Progenitor cell of endocrine pancreas (in vitro differentiated cells): ENCODE results near the gene SLC4A1AP. TPM values are rescaled to one million over a fixed set of nuclear protein-coding genes. Genes with fewer than 3 reads are reported as not detected.

Experiments
- DNase-seq: peaks from one replicate; pipeline ENCODE4 v3.0.0; 2021; ENCODE audit warnings: low spot score; ENCODE audit not compliant: unreplicated experiment
- H3K27ac Mint-ChIP-seq: 2 replicates; pipeline ENCODE4 v1.8.0; 2021; ENCODE audit warnings: mild to moderate bottlenecking, moderate library complexity, mixed read lengths
- H3K27me3 Mint-ChIP-seq: 2 replicates; pipeline ENCODE4 v1.8.0; 2021; ENCODE audit warnings: mixed read lengths
- H3K36me3 Mint-ChIP-seq: 2 replicates; pipeline ENCODE4 v1.8.0; 2022; ENCODE audit warnings: mixed read lengths; ENCODE audit not compliant: insufficient read depth
- H3K4me1 Mint-ChIP-seq: 2 replicates; pipeline ENCODE4 v1.8.0; 2021; ENCODE audit warnings: low read depth, mixed read lengths
- H3K4me3 Mint-ChIP-seq: 2 replicates; pipeline ENCODE4 v1.8.0; 2021; ENCODE audit warnings: low read depth, mild to moderate bottlenecking, moderate library complexity, mixed read lengths
- H3K9me3 Mint-ChIP-seq: 2 replicates; pipeline ENCODE4 v1.8.0; 2021; ENCODE audit warnings: low read depth, mixed read lengths
- long read RNA-seq: library from polyadenylated mRNA; unstranded; transcript quantifications from one replicate; pipeline ENCODE4 v2.0.0, GENCODE V29; 2020
- total RNA-seq: library from RNA; stranded (reverse); gene quantifications from 2 replicates; pipeline ENCODE4 v1.2.1, GENCODE V29; 2021
- TF ChIP-seq, protein P1 (sequence below): fragments of 200-600 bp; sonication (generic); IDR thresholded peaks from one replicate; pipeline ENCODE4 v1.5.0; 2021; ENCODE audit warnings: antibody characterized with exemption, mild to moderate bottlenecking; ENCODE audit not compliant: unreplicated experiment

The SLC4A1AP gene, protein sequence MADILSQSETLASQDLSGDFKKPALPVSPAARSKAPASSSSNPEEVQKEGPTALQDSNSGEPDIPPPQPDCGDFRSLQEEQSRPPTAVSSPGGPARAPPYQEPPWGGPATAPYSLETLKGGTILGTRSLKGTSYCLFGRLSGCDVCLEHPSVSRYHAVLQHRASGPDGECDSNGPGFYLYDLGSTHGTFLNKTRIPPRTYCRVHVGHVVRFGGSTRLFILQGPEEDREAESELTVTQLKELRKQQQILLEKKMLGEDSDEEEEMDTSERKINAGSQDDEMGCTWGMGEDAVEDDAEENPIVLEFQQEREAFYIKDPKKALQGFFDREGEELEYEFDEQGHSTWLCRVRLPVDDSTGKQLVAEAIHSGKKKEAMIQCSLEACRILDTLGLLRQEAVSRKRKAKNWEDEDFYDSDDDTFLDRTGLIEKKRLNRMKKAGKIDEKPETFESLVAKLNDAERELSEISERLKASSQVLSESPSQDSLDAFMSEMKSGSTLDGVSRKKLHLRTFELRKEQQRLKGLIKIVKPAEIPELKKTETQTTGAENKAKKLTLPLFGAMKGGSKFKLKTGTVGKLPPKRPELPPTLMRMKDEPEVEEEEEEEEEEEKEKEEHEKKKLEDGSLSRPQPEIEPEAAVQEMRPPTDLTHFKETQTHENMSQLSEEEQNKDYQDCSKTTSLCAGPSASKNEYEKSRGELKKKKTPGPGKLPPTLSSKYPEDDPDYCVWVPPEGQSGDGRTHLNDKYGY
- total RNA-seq: 19.5 and 22.1 TPM in 2 replicates
- long read RNA-seq, partial matches to known transcripts: 70 of 81 reads
- long read RNA-seq, other reads (novel, unspliced or antisense): 7 of 81 reads

DNA sequence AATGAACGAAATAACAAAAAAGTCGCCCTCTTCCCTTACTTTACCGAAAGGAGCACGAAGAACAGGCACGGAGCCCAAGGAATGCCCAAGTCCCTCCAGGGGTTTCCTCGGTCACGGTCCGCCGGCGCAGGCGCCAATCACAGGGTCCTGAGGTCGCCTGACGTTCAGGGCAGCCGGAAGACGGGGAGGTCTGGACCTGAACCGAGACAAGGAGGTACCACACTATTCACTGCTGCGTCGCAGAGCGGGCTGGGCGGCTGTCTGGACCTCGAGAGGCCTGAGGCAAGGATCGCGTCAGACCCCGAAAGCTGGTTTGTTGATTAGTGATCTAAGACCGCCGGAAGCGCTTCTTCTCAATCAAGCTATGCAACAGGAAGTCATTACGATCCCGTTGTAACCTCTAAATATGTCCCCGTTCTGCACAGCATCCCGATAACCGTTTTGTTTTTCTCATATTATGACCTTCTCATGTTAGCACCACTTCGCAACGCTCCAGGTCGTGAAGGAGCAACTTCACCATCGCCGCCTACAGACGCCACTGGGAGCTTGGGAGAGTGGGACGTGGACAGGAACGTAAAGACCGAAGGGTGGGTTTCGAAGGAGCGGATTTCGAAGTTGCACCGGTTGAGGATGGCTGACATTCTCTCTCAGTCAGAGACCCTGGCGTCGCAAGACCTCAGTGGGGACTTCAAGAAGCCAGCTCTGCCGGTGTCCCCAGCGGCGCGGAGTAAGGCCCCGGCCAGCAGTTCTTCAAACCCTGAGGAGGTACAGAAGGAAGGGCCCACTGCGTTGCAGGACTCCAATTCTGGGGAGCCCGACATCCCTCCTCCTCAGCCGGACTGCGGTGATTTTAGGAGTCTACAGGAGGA lies at the start of gene SLC4A1AP, which contains the start of gene SUPT7L:
SLC4A1AP (plus strand) TSS at position 605 of the 869 bp plus-strand sequence; CDS start at position 631, 26 bp downstream.
SUPT7L (minus strand) TSS at position 330 of the 869 bp plus-strand sequence. CDS start 1,422 bp downstream, outside the sequence.
- Mint-ChIP-seq H3K4me1 (peaks cover 22% of the 10 kb centered on the region), H3K36me3 (peaks cover 24% of the 10 kb centered on the region), H3K27ac (peak within 1 kb of the TSS; percentile 100), H3K9me3 (no peaks in the 10 kb centered on the region), H3K4me3 (peak within 1 kb of the TSS; percentile 99), H3K27me3 (no peaks in the 10 kb centered on the region)
- DNase-seq: peak; percentile 35
- TF ChIP-seq, protein P1, sequence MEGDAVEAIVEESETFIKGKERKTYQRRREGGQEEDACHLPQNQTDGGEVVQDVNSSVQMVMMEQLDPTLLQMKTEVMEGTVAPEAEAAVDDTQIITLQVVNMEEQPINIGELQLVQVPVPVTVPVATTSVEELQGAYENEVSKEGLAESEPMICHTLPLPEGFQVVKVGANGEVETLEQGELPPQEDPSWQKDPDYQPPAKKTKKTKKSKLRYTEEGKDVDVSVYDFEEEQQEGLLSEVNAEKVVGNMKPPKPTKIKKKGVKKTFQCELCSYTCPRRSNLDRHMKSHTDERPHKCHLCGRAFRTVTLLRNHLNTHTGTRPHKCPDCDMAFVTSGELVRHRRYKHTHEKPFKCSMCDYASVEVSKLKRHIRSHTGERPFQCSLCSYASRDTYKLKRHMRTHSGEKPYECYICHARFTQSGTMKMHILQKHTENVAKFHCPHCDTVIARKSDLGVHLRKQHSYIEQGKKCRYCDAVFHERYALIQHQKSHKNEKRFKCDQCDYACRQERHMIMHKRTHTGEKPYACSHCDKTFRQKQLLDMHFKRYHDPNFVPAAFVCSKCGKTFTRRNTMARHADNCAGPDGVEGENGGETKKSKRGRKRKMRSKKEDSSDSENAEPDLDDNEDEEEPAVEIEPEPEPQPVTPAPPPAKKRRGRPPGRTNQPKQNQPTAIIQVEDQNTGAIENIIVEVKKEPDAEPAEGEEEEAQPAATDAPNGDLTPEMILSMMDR: no peak

DNA sequence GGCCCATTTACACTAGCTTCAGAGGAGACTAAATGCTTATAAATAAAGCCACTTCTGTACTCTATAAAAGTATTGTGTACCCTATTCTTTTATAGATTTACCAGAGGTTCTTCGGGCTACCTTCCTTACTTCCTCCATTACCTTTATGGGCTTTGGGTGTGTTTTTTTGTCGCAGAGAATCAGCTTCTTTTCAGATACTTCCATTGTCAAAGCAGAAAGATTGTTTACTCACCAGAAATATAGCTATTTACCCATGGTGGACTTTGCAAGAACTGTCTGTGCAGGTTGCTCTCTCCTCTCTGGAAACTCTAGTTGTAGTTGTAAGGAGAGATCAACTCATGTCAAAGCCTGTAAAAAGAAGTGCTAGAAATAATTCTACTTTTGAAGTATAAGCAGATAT lies 49.7 kb upstream of the SLC4A1AP start:
- H3K36me3 Mint-ChIP-seq: peaks cover 18% of the 10 kb centered on the region
- no peaks in the 10 kb centered on the region for H3K4me1 Mint-ChIP-seq
- H3K27ac Mint-ChIP-seq: no peak overlapping the region
- no peak for DNase-seq
- H3K4me3 Mint-ChIP-seq: no peak overlapping the region
- no peaks in the 10 kb centered on the region for H3K27me3 Mint-ChIP-seq
- no peaks in the 10 kb centered on the region for H3K9me3 Mint-ChIP-seq
- TF ChIP-seq, protein P1: no peak

DNA sequence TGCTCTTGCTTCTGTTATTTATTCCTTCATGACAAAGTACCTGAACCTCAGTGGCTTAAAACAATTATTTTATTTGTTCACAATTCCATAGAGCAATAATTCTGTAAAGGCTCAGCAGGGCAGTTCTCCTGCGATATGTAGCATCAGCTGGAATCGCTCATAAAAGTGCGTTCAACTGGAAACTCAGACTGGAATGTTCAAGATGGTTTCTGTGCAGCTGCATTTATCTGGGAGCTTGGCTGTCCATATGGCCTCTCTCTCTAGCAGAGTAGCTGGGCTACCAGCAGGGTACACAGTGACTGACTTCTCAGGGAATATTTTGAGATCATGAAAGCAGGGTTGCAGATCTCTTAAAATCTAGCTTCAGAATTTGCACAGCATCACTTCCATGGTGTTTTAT lies 48.4 kb upstream of the SLC4A1AP start:
- Mint-ChIP-seq H3K4me3 (no peak overlapping the region), H3K4me1 (no peaks in the 10 kb centered on the region), H3K36me3 (peaks cover 21% of the 10 kb centered on the region), H3K9me3 (no peaks in the 10 kb centered on the region), H3K27ac (no peak overlapping the region), H3K27me3 (no peaks in the 10 kb centered on the region)
- TF ChIP-seq, protein P1: no peak
- no peak for DNase-seq

DNA sequence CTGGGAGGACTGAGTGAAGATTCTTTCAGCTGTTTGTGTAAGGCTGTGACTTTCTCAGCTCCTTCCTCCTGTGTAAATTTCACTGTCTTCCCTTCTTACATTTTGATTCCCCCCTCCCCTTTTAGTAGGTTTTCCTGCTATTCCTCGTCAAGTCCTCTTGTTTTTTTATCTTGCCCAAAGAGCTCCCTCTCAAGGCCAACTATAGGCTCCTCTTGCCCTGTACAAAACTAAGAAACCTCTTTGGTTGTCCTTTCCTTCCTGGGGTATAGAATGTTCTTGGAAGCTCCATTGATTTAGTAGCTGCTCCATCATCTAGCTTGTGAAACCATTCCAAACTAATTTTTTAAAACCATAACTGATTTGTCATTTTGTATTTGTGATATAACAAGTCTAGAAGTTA lies 42.2 kb upstream of the SLC4A1AP start:
- DNase-seq: no peak
- no peak overlapping the region for H3K27ac Mint-ChIP-seq
- no peak overlapping the region for H3K4me3 Mint-ChIP-seq
- no peaks in the 10 kb centered on the region for H3K27me3 Mint-ChIP-seq
- H3K36me3 Mint-ChIP-seq: peaks cover 27% of the 10 kb centered on the region
- no peaks in the 10 kb centered on the region for H3K9me3 Mint-ChIP-seq
- H3K4me1 Mint-ChIP-seq: no peaks in the 10 kb centered on the region
- TF ChIP-seq, protein P1: no peak
